DMS114 treated with DMSO at 0.1 percent for 48 hours (cell line): ENCODE data around the gene HACL1.
"Not testable (repeated sequence)": the region's sequence is repeated elsewhere in the genome, so short reads cannot be mapped to it uniquely, and the experiment has no call there.

Experiments
- DNase-seq: peaks from one replicate; lab custom pipeline; 2025; ENCODE audit not compliant: unreplicated experiment; lab: John Stamatoyannopoulos, UW

HACL1 gene

GRCh38 chr3:15581471-15582394 lies 19.6 kb downstream of the HACL1 start:
- DNase-seq = no peak

GRCh38 chr3:15579051-15579450 lies 22.3 kb downstream of the HACL1 start:
- DNase-seq = no peak

GRCh38 chr3:15578289-15578867 lies 23.0 kb downstream of the HACL1 start:
- no peak for DNase-seq

DNA sequence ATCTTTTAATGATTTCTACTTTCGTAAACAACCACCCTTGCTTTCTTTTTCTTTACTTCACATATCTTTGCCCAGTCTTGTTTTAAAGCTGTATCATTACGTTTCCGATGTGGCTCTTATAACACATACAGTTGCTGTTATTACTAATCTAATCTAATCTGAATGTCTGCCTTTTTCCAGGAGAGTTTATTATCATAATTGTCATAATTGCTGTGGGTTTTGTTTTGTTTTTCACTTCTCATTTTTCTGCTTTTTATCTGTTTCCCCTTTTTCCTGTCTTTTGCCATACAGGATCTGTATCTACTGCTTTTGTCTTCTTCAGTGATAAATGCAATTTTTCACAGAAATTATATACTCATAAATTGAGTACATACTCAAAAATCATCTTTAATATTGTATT lies 24.9 kb downstream of the HACL1 start:
- DNase-seq = no peak

- no peak for DNase-seq
These were observed 25.9 kb downstream of the HACL1 start for GRCh38 chr3:15575446-15575845.

DNA sequence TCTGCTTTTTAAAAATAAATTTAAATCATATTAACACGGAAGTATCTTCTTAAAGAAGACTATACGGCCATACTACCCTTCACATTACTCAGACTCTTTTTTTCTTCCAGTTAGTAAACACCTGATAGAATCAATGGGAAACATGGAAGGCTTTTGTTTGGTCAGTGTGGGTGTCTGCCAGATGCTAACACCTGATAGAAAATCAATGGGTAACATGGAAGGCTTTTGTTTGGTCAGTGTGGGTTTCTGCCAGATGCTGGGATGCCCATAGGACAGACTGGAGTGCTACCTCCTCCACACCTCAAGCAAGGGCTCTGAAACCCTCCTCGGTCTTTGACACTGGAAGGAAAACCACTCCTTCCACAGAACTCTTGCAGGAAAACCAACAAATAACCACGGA lies 29.2 kb downstream of the HACL1 start:
- DNase-seq = no peak

DNA sequence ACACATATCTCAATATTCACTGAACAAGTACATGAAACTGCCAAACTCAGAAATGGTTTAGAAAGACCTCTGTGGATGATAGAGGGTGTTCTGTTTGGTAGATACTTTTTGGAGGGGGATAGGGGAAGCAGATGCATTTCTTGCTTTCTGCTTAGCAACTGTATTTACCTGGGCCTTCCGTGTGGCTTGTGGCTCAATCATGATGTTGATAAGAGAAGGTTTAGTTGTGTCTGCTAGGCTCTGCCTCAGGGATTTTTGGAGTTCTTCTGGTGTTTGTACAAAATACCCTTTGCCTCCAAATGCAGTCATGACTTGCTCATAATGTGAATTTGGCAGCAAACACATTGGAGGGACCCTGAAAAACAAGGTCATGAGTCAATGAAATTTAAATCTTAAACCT lies 38.2 kb downstream of the HACL1 start:
- DNase-seq = no peak

- DNase-seq = no peak
These were observed 38.8 kb downstream of the HACL1 start for GRCh38 chr3:15562560-15562959.

DNA sequence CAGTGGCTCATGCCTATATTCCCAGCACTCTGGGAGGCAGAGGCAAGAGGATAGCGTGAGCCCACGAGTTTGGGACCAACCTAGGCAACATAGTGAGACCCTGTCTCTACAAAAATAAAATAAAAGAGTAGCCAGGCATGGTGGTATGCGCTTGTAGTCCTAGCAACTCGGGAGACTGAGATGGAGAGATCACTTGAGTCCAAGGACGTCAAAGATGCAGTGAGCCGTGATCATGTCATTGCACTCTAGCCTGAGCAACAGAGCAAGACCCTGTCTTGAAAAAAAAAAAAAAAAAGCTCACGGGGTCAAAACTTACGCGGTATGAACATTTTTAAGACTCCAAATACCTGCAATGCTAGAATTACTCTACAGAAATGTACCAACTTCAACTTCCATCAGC lies 42.8 kb downstream of the HACL1 start:
- no peak for DNase-seq

DNA sequence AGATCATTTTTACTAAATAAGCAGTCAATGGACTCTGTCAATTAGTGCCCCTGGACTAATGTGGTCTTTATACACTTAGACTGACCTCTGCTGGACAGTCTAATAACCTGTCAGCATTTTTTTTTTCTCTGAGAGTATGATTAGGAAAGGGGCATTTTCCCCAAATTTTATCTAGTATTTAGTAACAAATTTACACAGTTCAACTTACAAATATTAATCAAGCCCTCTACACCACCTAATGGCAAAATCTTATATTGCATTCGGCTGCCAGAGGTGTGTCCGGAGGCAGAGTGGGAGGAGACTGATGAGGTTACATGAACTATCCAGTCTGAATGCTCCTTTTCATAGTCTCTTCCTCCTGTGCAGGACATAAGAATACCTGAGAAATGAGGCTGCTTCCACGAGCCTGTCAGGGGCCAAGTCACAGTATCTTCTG lies 43.8 kb downstream of the HACL1 start:
- peak; percentile 68 for DNase-seq

DNA sequence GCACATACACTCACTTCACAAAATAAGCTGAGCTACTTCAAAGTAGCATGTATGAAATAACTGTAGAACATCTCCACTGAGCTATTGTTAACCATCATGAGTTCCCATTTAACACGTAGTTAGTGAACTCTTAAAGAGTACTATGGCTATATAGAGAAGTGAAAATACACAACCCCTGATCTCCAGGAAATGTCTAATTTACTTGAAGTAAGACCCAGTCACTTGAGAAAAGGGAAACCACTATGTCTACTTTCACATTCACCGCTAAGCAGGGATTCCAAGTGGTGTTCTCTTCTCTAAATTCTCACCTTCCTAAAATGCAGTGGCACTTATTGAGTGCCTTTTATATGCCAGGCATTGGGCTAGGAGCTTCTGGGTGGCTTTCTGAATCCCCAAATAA lies 44.9 kb downstream of the HACL1 start:
- DNase-seq = no peak

DNA sequence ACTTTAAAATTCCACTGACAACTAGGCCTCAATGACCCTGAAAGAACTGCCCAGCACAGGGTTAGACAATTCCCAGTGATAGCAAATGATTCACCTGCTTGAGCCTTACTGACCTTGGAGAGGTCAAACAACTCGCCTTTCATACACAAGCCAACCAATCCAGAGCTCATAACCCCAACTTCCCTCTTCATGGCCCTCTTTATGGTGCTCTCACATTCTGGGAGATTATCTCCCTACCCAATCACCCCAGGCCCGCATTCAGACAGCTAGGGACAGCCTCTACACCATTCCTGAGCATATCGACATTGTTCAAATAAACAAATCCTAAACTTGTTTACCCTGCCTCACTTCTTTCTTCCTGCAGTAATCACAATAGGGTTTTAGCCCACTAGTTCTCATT lies 47.6 kb downstream of the HACL1 start:
- no peak for DNase-seq

- DNase-seq = no peak
These were observed 49.5 kb downstream of the HACL1 start for GRCh38 chr3:15551902-15552301.

DNA sequence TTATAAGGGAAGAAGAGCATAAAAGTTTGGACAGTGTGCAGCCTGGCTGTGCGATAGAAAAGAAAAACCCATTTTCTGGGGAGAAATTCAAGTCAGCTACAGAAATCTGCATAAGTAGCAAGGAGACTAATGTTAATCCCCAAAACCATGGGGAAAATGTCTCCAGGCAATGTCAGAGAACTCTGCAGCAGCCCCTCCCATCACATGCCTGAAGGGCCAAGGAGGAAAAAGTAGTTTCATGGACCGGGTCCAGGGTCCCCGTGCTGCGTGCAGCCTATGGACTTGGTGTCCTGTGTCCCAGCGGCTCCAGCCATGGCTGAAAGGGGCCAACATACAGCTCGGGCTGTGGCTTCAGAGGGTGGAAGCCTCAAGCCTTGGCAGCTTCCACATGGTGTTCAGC lies 51.5 kb downstream of the HACL1 start:
- DNase-seq = no peak

GRCh38 chr3:15542614-15543013 lies 58.8 kb downstream of the HACL1 start:
- no peak for DNase-seq

- no peak for DNase-seq
These were observed 60.0 kb downstream of the HACL1 start for GRCh38 chr3:15541371-15541770.

GRCh38 chr3:15539066-15539465 lies 62.3 kb downstream of the HACL1 start:
- no peak for DNase-seq

DNA sequence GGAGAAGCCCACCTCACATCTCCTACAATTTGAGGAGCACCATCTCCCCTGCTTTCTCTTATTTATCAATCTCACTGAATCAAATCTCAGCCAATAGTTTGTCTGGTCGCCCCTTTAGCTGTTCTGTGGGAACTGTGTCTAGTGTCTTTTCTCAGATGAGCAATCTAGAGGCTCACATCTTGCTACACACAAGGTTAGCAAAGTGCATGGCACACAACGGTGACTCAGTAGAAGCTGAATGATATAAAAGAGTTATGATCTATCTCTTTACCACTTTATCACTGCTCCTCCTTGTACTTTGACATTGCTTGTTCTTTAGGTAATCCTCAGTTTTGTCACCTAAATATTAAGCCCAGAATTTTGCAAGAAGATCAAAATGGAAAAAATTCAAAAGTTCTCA lies 63.0 kb downstream of the HACL1 start:
- DNase-seq = no peak

DNA sequence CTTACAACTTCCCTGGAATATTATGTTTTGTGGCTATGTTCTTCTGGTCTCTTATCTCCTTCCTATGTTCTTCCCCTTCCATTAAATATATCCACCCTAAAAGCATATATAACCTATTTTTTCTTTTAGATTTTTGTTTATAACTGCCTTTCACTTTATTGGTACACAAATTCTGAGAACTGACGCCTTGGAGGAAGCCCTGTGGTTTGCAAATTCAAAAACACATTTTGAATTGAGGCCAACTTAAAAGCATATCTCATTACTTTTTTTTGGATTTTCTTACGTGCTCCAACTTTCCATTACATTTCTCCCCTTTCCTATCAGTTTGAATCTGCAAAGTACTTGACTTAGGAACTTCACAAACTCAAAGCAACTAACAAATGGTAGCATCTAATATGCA lies 64.5 kb downstream of the HACL1 start:
- DNase-seq = no peak

- no peak for DNase-seq
These were observed 65.6 kb downstream of the HACL1 start for GRCh38 chr3:15535732-15536131.

GRCh38 chr3:15532614-15533013 lies 68.8 kb downstream of the HACL1 start:
- DNase-seq = not testable (repeated sequence)

DNA sequence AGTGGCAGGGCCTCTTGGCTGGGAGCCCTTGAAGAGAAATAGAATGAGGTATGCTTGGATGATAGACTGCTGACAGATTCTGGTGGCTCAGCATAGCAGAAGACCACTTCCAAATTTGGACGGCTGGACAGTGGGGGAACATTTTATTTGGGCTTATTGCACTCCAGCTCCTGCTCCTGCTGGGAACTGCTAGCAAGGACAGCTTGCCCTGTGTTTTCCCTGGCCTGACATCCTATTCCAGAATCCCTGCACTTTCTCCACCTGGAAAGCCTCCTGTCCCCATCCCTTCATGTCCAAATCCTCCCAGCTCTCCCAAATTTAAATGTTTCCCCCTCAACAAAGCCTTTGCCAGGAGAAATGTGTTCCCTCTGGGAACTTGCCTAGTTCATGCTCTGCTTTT lies 70.0 kb downstream of the HACL1 start:
- DNase-seq = no peak
